Measurements from ENCODE around the gene RAPGEF6.

- TF ChIP-seq POLR2A (IDR thresholded peaks at IDR 0.05): no peak
- TF ChIP-seq, protein P1, sequence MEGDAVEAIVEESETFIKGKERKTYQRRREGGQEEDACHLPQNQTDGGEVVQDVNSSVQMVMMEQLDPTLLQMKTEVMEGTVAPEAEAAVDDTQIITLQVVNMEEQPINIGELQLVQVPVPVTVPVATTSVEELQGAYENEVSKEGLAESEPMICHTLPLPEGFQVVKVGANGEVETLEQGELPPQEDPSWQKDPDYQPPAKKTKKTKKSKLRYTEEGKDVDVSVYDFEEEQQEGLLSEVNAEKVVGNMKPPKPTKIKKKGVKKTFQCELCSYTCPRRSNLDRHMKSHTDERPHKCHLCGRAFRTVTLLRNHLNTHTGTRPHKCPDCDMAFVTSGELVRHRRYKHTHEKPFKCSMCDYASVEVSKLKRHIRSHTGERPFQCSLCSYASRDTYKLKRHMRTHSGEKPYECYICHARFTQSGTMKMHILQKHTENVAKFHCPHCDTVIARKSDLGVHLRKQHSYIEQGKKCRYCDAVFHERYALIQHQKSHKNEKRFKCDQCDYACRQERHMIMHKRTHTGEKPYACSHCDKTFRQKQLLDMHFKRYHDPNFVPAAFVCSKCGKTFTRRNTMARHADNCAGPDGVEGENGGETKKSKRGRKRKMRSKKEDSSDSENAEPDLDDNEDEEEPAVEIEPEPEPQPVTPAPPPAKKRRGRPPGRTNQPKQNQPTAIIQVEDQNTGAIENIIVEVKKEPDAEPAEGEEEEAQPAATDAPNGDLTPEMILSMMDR (IDR thresholded peaks at IDR 0.05): no peak
Observed at GRCh38 chr5:131426011-131426410, 209.0 kb downstream of the RAPGEF6 start.
